HEK293 (cell line): ENCODE measurements around the gene TLE5.

Experiments used
- GFI1B ChIP-seq: fragments of 450-650 bp; formaldehyde crosslinking; IDR thresholded peaks from 2 replicates; pipeline ENCODE4 v1.5.1; 2016; ENCODE audit warnings: missing biosample characterization, missing genetic modification characterization
- GLI2 ChIP-seq: fragments of 450-650 bp; formaldehyde crosslinking; IDR thresholded peaks from 2 replicates; pipeline ENCODE4; 2017; ENCODE audit warnings: missing biosample characterization, missing genetic modification characterization, low read depth, borderline replicate concordance
- KLF16 ChIP-seq: fragments of 450-650 bp; formaldehyde crosslinking; IDR thresholded peaks from 2 replicates; pipeline ENCODE4 v1.5.1; 2017; ENCODE audit warnings: missing biosample characterization, missing genetic modification characterization
- MYNN ChIP-seq: fragments of 450-650 bp; formaldehyde crosslinking; IDR thresholded peaks from 2 replicates; pipeline ENCODE4 v1.5.1; 2016; ENCODE audit warnings: missing biosample characterization, missing genetic modification characterization, borderline replicate concordance
- PBX3 ChIP-seq: sonication (generic); formaldehyde crosslinking; IDR thresholded peaks from 2 replicates; pipeline ENCODE4 v1.8.1; 2022; ENCODE audit warnings: mild to moderate bottlenecking, moderate library complexity, missing genetic modification reagents
- ZBTB10 ChIP-seq: fragments of 450-650 bp; formaldehyde crosslinking; IDR thresholded peaks from 2 replicates; pipeline ENCODE4 v1.5.1; 2016; ENCODE audit warnings: missing biosample characterization, missing genetic modification characterization
- ZBTB17 ChIP-seq: fragments of 450-650 bp; formaldehyde crosslinking; IDR thresholded peaks from 2 replicates; pipeline ENCODE4 v1.5.1; 2016; ENCODE audit warnings: missing biosample characterization, missing genetic modification characterization
- ZBTB8A ChIP-seq: fragments of 450-650 bp; formaldehyde crosslinking; IDR thresholded peaks from 2 replicates; pipeline ENCODE4 v1.5.1; 2016; ENCODE audit warnings: missing biosample characterization, missing genetic modification characterization
- ZFP3 ChIP-seq: fragments of 450-650 bp; formaldehyde crosslinking; IDR thresholded peaks from 2 replicates; pipeline ENCODE4 v1.5.1; 2016; ENCODE audit warnings: low read depth, missing biosample characterization, missing genetic modification characterization
- ZFP37 ChIP-seq: fragments of 450-650 bp; formaldehyde crosslinking; IDR thresholded peaks from 2 replicates; pipeline ENCODE4 v1.5.1; 2016; ENCODE audit warnings: missing biosample characterization, missing genetic modification characterization
- ZFP41 ChIP-seq: fragments of 450-650 bp; formaldehyde crosslinking; IDR thresholded peaks from 2 replicates; pipeline ENCODE4 v1.5.1; 2016; ENCODE audit warnings: missing biosample characterization, missing genetic modification characterization, borderline replicate concordance
- ZNF169 ChIP-seq: fragments of 450-650 bp; formaldehyde crosslinking; IDR thresholded peaks from 2 replicates; pipeline ENCODE4 v1.5.1; 2016; ENCODE audit warnings: missing biosample characterization, missing genetic modification characterization
- ZNF23 ChIP-seq: fragments of 450-650 bp; formaldehyde crosslinking; IDR thresholded peaks from 2 replicates; pipeline ENCODE4 v1.5.1; 2016; ENCODE audit warnings: missing biosample characterization, missing genetic modification characterization, borderline replicate concordance
- ZNF24 ChIP-seq: fragments of 450-650 bp; formaldehyde crosslinking; IDR thresholded peaks from 2 replicates; pipeline ENCODE4 v1.5.1; 2016; ENCODE audit warnings: missing biosample characterization, missing genetic modification characterization
- ZNF280D ChIP-seq: fragments of 450-650 bp; formaldehyde crosslinking; IDR thresholded peaks from 2 replicates; pipeline ENCODE4 v1.5.1; 2016; ENCODE audit warnings: missing biosample characterization, missing genetic modification characterization
- ZNF292 ChIP-seq: fragments of 450-650 bp; formaldehyde crosslinking; IDR thresholded peaks from 2 replicates; pipeline ENCODE4 v1.5.1; 2016; ENCODE audit warnings: low read depth, missing biosample characterization, missing genetic modification characterization, borderline replicate concordance
- ZNF324 ChIP-seq: fragments of 450-650 bp; formaldehyde crosslinking; IDR thresholded peaks from 2 replicates; pipeline ENCODE4 v1.5.1; 2016; ENCODE audit warnings: missing biosample characterization, missing genetic modification characterization
- ZNF366 ChIP-seq: fragments of 450-650 bp; formaldehyde crosslinking; conservative IDR thresholded peaks from 2 replicates; pipeline ENCODE4 v1.5.1; 2016; ENCODE audit warnings: missing biosample characterization, missing genetic modification characterization
- ZNF423 ChIP-seq: fragments of 450-650 bp; formaldehyde crosslinking; IDR thresholded peaks from 2 replicates; pipeline ENCODE4 v1.5.1; 2016; ENCODE audit warnings: missing biosample characterization, missing genetic modification characterization
- ZNF518A ChIP-seq: fragments of 450-650 bp; formaldehyde crosslinking; conservative IDR thresholded peaks from 2 replicates; pipeline ENCODE4 v1.5.1; 2016; ENCODE audit warnings: low read depth, missing biosample characterization, missing genetic modification characterization
- ZNF544 ChIP-seq: fragments of 450-650 bp; formaldehyde crosslinking; IDR thresholded peaks from 2 replicates; pipeline ENCODE4 v1.5.0; 2017; ENCODE audit warnings: missing biosample characterization, missing genetic modification characterization
- ZNF558 ChIP-seq: fragments of 450-650 bp; formaldehyde crosslinking; IDR thresholded peaks from 2 replicates; pipeline ENCODE4 v1.5.1; 2016; ENCODE audit warnings: missing biosample characterization, missing genetic modification characterization
- ZNF629 ChIP-seq: fragments of 450-650 bp; formaldehyde crosslinking; IDR thresholded peaks from 2 replicates; pipeline ENCODE4 v1.5.1; 2017; ENCODE audit warnings: missing biosample characterization, missing genetic modification characterization
- ZNF76 ChIP-seq: fragments of 450-650 bp; formaldehyde crosslinking; IDR thresholded peaks from 2 replicates; pipeline ENCODE4; 2016; ENCODE audit warnings: low read depth, missing biosample characterization, missing genetic modification characterization, borderline replicate concordance
- ZNF843 ChIP-seq: fragments of 450-650 bp; formaldehyde crosslinking; IDR thresholded peaks from 2 replicates; pipeline ENCODE4 v1.5.1; 2016; ENCODE audit warnings: missing biosample characterization, missing genetic modification characterization
- ZSCAN23 ChIP-seq: fragments of 450-650 bp; formaldehyde crosslinking; IDR thresholded peaks from 2 replicates; pipeline ENCODE4 v1.5.1; 2016; ENCODE audit warnings: missing biosample characterization, missing genetic modification characterization
- ZSCAN5A ChIP-seq: fragments of 450-650 bp; formaldehyde crosslinking; IDR thresholded peaks from 2 replicates; pipeline ENCODE4 v1.5.1; 2016; ENCODE audit warnings: missing biosample characterization, missing genetic modification characterization

The TLE5 gene

GRCh38 chr19:3035542-3036118, 26.7 kb downstream of the TLE5 start (continued):
- TF ChIP-seq ZNF843 (tag by site-specific recombination) (0 out of 2 replicates have a peak, but pooled peaks have one; percentile 8), ZNF518A (tag by site-specific recombination) (no peak), ZNF423 (no peak), PBX3 (CRISPR knock-in tag) (no peak), ZSCAN5A (tag by site-specific recombination) (no peak), ZNF366 (tag by site-specific recombination) (no peak), ZNF23 (no peak), ZNF324 (tag by site-specific recombination) (0 out of 2 replicates have a peak, but pooled peaks have one; percentile 48), ZNF629 (tag by site-specific recombination) (peak; percentile 88), GLI2 (tag by site-specific recombination) (no peak), ZFP37 (no peak), ZNF24 (tag by site-specific recombination) (no peak), KLF16 (tag by site-specific recombination) (peak; percentile 37), ZNF558 (0 out of 2 replicates have a peak, but pooled peaks have one; percentile 12), ZBTB10 (tag by site-specific recombination) (peak; percentile 95), ZBTB8A (tag by site-specific recombination) (peak; percentile 53; the same call in 1 of the 2 replicates), ZNF292 (tag by site-specific recombination) (no peak), ZFP41 (tag by site-specific recombination) (no peak), ZBTB17 (tag by site-specific recombination) (peak; percentile 75), ZNF169 (tag by site-specific recombination) (no peak), MYNN (tag by site-specific recombination) (peak; percentile 96), ZNF280D (tag by site-specific recombination) (peak; percentile 50; the same call in 1 of the 2 replicates), ZSCAN23 (tag by site-specific recombination) (no peak), ZNF76 (tag by site-specific recombination) (no peak; the same call in 1 of the 2 replicates), ZFP3 (tag by site-specific recombination) (no peak), GFI1B (tag by site-specific recombination) (peak; percentile 80), ZNF544 (no peak)
